C4-2B (cell line): Measurements from ENCODE around the gene STAP1.

Source experiments
- H3K27ac ChIP-seq: fragments of 450-650 bp; 2 replicates; pipeline ENCODE4 v1.5.1; 2017
- ZFX ChIP-seq: fragments of 450-650 bp; IDR thresholded peaks from 2 replicates; pipeline ENCODE4 v1.6.1; 2017
- TF ChIP-seq, protein P1 (sequence below): fragments of 450-650 bp; conservative IDR thresholded peaks from 2 replicates; pipeline ENCODE4 v1.5.1; 2017; ENCODE audit warnings: mild to moderate bottlenecking

The STAP1 gene

DNA sequence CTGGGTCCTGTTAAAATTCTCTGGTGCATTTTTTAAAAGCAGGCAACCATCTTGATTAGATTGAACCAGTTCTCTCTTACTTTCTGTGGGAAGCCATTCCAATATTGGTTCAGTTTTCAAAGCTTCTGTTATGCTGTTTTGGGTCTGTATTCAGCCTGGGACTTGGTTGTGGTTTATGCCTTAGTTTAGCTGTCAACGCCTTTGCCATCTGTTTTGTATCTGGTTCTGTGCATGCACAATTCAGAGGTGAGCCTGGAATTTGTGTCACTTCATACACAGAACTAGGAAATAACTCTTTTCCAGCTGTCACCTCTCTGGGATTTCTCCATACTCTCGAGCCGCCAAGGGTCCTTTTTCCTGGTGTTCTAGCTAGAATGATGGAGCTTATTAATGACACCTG is 46.2 kb downstream of the STAP1 start:
- H3K27ac ChIP-seq, result no peak overlapping the region
- TF ChIP-seq, protein P1, sequence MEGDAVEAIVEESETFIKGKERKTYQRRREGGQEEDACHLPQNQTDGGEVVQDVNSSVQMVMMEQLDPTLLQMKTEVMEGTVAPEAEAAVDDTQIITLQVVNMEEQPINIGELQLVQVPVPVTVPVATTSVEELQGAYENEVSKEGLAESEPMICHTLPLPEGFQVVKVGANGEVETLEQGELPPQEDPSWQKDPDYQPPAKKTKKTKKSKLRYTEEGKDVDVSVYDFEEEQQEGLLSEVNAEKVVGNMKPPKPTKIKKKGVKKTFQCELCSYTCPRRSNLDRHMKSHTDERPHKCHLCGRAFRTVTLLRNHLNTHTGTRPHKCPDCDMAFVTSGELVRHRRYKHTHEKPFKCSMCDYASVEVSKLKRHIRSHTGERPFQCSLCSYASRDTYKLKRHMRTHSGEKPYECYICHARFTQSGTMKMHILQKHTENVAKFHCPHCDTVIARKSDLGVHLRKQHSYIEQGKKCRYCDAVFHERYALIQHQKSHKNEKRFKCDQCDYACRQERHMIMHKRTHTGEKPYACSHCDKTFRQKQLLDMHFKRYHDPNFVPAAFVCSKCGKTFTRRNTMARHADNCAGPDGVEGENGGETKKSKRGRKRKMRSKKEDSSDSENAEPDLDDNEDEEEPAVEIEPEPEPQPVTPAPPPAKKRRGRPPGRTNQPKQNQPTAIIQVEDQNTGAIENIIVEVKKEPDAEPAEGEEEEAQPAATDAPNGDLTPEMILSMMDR, result no peak
- no peak for TF ChIP-seq ZFX

DNA sequence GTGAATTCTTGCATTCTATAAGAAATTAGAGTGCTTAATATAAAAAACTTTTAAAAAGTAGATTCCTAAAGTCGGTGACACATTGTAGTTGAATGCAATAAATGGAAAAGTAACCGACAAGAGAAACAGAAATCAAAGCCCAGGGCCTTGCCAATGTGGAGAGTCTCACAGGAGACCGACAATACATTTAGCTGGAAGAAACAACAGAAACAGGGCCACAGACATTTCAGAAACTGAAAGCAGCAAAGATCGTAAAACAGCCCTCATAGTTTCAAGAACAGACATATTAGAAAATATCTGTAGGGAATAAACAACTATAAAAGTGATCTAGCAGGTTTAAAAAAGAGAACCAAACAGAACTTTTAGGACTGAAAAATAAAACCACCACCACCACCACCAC is 49.5 kb downstream of the STAP1 start:
- TF ChIP-seq ZFX, result no peak
- TF ChIP-seq, protein P1, result no peak
- no peak overlapping the region for H3K27ac ChIP-seq

DNA sequence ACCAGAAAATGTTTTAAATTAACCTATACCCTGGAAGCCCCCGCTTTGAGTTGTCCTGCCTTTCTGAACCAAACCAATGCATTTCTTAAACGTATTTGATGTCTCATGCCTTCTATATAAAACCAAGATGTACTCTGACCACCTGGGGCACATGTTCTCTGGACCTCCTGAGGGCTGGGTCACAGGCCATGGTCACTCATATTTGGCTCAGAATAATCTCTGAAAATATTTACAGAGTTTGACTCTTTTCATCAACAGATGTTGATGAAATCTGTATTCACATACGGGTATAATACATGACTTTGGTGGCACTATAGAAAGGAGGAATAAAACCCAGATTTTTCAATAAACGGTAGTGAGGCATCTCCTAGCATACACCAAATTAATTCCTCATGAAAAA is 55.7 kb downstream of the STAP1 start:
- TF ChIP-seq ZFX, result no peak
- TF ChIP-seq, protein P1, result no peak

DNA sequence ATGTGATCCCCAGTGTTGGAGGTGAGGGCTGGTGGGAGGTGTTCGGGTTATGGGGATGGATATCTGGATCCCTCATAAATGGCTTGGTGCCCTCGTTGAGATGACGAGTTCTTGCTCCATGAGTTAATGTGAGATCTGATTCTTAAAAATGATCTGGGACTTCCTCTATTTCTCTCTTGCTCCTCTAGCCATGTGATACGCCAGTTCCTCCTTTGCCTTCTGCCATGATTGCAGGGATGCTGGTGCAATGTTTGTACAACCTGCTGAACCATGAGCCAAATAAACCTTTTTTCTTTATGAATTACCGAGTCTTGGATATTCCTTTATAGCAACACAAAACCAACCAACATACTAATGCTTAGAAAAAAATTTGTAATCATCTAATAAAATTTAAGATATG is 56.6 kb downstream of the STAP1 start:
- no peak overlapping the region for H3K27ac ChIP-seq
- TF ChIP-seq, protein P1, result no peak
- no peak for TF ChIP-seq ZFX

More for the DNA sequence above, 55.7 kb downstream of the STAP1 start:
- H3K27ac ChIP-seq, result no peak overlapping the region

DNA sequence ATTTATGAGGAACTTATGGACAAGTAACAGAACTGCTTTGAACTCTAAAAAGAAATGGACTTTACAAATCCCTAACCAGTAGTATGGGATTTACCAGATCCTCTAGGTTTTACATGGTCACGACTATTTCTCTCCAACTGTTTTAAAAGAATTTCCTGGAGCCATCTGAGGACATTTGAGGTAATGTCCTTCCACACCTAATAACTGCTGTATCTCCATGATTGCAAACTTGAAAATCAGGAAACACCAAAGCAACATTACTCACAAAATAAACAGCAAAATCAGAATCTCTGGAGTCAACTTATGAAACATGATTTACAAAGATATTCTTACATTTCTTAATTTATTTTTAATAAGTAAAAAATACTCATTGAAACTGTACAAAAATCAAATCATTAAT is 58.0 kb downstream of the STAP1 start:
- no peak overlapping the region for H3K27ac ChIP-seq
- TF ChIP-seq ZFX, result no peak
- TF ChIP-seq, protein P1, result no peak

DNA sequence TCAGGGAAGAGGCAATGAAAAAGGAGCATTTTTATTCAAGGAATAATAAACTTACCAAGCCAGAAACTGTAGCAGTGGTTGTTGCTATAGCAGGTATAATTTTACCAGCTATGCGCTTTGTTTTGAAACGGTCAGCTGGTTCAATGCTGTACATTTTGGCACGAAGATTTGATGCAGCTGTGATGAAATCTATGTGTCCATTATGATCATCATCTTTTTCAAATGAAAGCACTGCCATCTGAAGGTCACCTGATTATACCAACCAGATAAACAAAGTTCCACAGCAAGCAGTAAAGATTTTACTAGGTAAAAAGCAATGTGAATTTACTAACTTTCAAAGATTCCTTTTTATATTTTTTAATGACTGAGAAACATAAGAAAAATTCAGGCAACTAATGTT is 66.4 kb downstream of the STAP1 start:
- TF ChIP-seq ZFX, result no peak
- TF ChIP-seq, protein P1, result no peak
- no peak overlapping the region for H3K27ac ChIP-seq

DNA sequence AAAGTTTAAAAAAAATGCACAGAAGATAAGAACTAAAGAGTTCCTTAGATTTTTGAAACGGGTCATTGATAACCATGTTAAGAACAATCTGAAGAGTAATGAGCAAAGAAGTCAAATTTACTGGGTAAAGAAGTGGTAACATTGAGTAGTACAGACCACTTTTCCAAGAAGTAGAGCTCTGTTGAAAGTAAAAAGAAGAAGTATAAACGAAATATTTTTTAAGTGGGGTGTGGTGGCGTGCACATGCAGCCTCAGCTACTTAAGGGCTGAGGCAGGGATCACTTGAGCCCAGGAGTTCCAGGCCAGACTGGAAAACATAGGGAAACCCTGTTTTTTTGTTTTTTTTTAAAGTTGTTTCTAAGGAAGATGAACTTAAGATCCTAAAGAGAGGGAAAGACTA is 74.0 kb downstream of the STAP1 start:
- H3K27ac ChIP-seq, result no peak overlapping the region
- TF ChIP-seq, protein P1, result no peak
- TF ChIP-seq ZFX, result no peak

DNA sequence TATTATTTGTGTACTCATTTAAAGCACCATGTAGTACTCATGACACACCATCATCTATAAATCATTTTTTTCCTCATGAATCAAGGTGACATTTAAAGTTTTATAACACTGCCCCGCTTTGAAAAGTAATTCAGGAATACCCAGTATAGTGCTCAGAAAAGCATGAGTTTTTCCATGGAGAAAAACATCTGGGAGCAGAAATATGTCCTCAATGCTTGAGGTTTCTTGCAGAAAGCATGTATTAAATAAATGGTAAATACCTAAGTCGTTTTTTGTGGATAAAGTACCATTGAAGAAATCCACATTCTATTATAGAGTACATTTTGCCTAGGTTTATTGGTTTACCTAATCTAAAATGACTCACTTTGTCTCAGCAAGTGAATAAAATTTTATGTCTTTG is 76.2 kb downstream of the STAP1 start:
- TF ChIP-seq, protein P1, result no peak
- no peak for TF ChIP-seq ZFX
- H3K27ac ChIP-seq, result no peak overlapping the region
